ENCODE measurements around the gene TMEM168. TPM values are rescaled to one million over a fixed set of nuclear protein-coding genes. Genes with fewer than 3 reads are reported as not detected.

Gene TMEM168
- total RNA-seq, 4 donors from 2014 or later: 29.2 to 43.5 (median 30.4) TPM

- Histone ChIP-seq H3K4me3 (replicated peaks in 1 of 3) (peak overlapping the region; percentile 38 to 80 (median 78)), H3K4me1 (peaks cover 10 to 15% of the 10 kb centered on the region in 2 donors), H3K36me3 (no peaks in the 10 kb centered on the region), H3K9me3 (no peaks in the 10 kb centered on the region), H3K27me3 (no peaks in the 10 kb centered on the region), H3K27ac (peak overlapping the region; percentile 74 to 88 (median 76))
- no peak for TF ChIP-seq CTCF (IDR thresholded peaks at IDR 0.05)
- TF ChIP-seq POLR2A (IDR thresholded peaks at IDR 0.05): no peak
- intact Hi-C loops (cut with DNase I): no loop called here
- no peak for DNase-seq
- WGBS, 2 donors: 35 to 46% methylated on average over 12 of the region's 12 CpGs
Observed at GRCh38 chr7:112790586-112791003, 402 bp upstream of the TMEM168 start.

- intact Hi-C loops (cut with DNase I): no loop called here
- peak overlapping the region; percentile 74 to 88 (median 76) for H3K27ac ChIP-seq
Observed at GRCh38 chr7:112789453-112789816, 758 bp downstream of the TMEM168 start.

GRCh38 chr7:112788778-112789343, 1.3 kb downstream of the TMEM168 start:
- peak overlapping the region in 1 of 3 donors; percentile 78 for H3K4me3 ChIP-seq (replicated peaks in 1 of 3)
- H3K36me3 ChIP-seq: peaks cover 1 to 3% of the 10 kb centered on the region in 2 donors
- intact Hi-C loops (cut with DNase I): no loop called here
- no peak for DNase-seq
- TF ChIP-seq POLR2A (IDR thresholded peaks at IDR 0.05): no peak
- no peak for TF ChIP-seq CTCF (IDR thresholded peaks at IDR 0.05)
- no peaks in the 10 kb centered on the region for H3K9me3 ChIP-seq
- H3K27me3 ChIP-seq: no peaks in the 10 kb centered on the region
- no peak overlapping the region for H3K27ac ChIP-seq
- peaks cover 10 to 15% of the 10 kb centered on the region in 2 donors for H3K4me1 ChIP-seq
- WGBS, 2 donors: 85 to 86% methylated on average over 3 of the region's 3 CpGs

More at GRCh38 chr7:112789453-112789816, 758 bp downstream of the TMEM168 start:
- no peak for DNase-seq
- WGBS, 2 donors: 0% methylated on average over 2 of the region's 2 CpGs
- peaks cover 10 to 15% of the 10 kb centered on the region in 2 donors for H3K4me1 ChIP-seq
- H3K4me3 ChIP-seq (replicated peaks in 1 of 3): peak overlapping the region; percentile 38 to 80 (median 78)
- no peaks in the 10 kb centered on the region for H3K27me3 ChIP-seq
- TF ChIP-seq CTCF (IDR thresholded peaks at IDR 0.05) (no peak), POLR2A (IDR thresholded peaks at IDR 0.05) (no peak)
- no peaks in the 10 kb centered on the region for H3K9me3 ChIP-seq
- H3K36me3 ChIP-seq: no peaks in the 10 kb centered on the region

- Histone ChIP-seq H3K4me3 (replicated peaks in 1 of 3) (no peak overlapping the region), H3K36me3 (peaks cover 4 to 6% of the 10 kb centered on the region in 2 donors), H3K4me1 (peaks cover 10 to 15% of the 10 kb centered on the region in 2 donors), H3K9me3 (no peaks in the 10 kb centered on the region), H3K27me3 (no peaks in the 10 kb centered on the region), H3K27ac (no peak overlapping the region)
- no peak for DNase-seq
- 97 to 98% methylated on average over 6 of the region's 6 CpGs for WGBS, 2 donors
- intact Hi-C loops (cut with DNase I): no loop called here
- TF ChIP-seq POLR2A (IDR thresholded peaks at IDR 0.05) (no peak), CTCF (IDR thresholded peaks at IDR 0.05) (no peak)
Observed at GRCh38 chr7:112784603-112785002, 5.6 kb downstream of the TMEM168 start.

- no peak for DNase-seq
- H3K4me3 ChIP-seq (replicated peaks in 1 of 3): no peak overlapping the region
- peaks cover 4 to 6% of the 10 kb centered on the region in 2 donors for H3K36me3 ChIP-seq
- TF ChIP-seq CTCF (IDR thresholded peaks at IDR 0.05) (no peak), POLR2A (IDR thresholded peaks at IDR 0.05) (no peak)
- no peaks in the 10 kb centered on the region for H3K4me1 ChIP-seq
- H3K9me3 ChIP-seq: no peaks in the 10 kb centered on the region
- no peaks in the 10 kb centered on the region for H3K27me3 ChIP-seq
- intact Hi-C loops (cut with DNase I): no loop called here
- H3K27ac ChIP-seq: no peak overlapping the region
Observed at GRCh38 chr7:112782498-112782897, 7.7 kb downstream of the TMEM168 start.

Measured in thyroid gland (tissue), 4 donors.